GM12892 (cell line): ENCODE data around the gene H2BK1.

ENCODE experiments used
- POLR2A ChIP-seq: IDR thresholded peaks from 2 replicates; pipeline ENCODE4 v1.6.1; 2011; ENCODE audit warnings: low read depth, low read length, control low read depth
- POLR2AphosphoS5 ChIP-seq: IDR thresholded peaks from 2 replicates; pipeline ENCODE4 v1.6.1; 2011; ENCODE audit warnings: low read depth, low read length, control low read depth
- TAF1 ChIP-seq: IDR thresholded peaks from 2 replicates; pipeline ENCODE4 v1.6.1; 2011; ENCODE audit warnings: low read depth, mild to moderate bottlenecking, control low read depth, low read length, borderline replicate concordance

GRCh38 chr7:151244196-151244840 is 34.0 kb upstream of the H2BK1 start:
- TF ChIP-seq POLR2A (no peak), TAF1 (no peak), POLR2AphosphoS5 (no peak)
